PFSK-1 (cell line): Measurements from ENCODE around the gene LACTBL1.

Experiments
- POLR2AphosphoS5 ChIP-seq: IDR thresholded peaks from 2 replicates; pipeline ENCODE4 v1.6.1; 2012; ENCODE audit warnings: low read depth, mild to moderate bottlenecking, control low read depth, low read length, moderate library complexity
- REST ChIP-seq, 2 experiments: IDR thresholded peaks; 2 replicates each; pipeline versions ENCODE4 v1.6.1 to v1.8.0; 2011 to 2012; ENCODE audit warnings: low read depth in 2 of 2, low read length in 2 of 2, control low read depth in 1 of 2, inconsistent platforms in 1 of 2, mild to moderate bottlenecking in 1 of 2, moderate library complexity in 1 of 2; ENCODE audit not compliant: insufficient read depth in 1 of 2
- SIN3A ChIP-seq: IDR thresholded peaks from 2 replicates; pipeline ENCODE4 v1.6.1; 2012; ENCODE audit warnings: mild to moderate bottlenecking, low read length, moderate library complexity, borderline replicate concordance; ENCODE audit not compliant: insufficient read depth
- TAF1 ChIP-seq: IDR thresholded peaks from 2 replicates; pipeline ENCODE4 v1.6.1; 2012; ENCODE audit warnings: low read length, control low read depth, borderline replicate concordance; ENCODE audit not compliant: insufficient read depth

DNA sequence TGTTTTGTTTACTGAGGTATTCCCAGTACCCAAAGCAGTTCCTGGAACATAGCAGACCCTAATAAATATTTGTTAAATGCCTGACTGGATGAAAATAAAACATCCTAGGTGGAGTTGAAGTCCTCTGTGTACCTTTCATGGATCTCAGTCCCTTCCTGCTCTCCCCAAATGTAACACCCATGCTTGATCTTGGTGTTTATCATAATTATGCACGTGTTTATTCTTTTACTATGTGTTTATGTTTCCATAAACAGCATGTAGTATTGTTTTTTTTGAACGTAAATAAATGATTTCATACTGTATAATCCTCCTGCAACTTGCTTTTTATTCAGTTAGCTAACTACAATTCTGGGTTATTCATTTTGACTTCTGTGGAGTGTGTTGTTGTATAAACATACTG is 4.8 kb downstream of the LACTBL1 start:
- TF ChIP-seq TAF1 (no peak), POLR2AphosphoS5 (no peak), REST (IDR thresholded peaks at IDR 0.05; ENCODE audit: insufficient read depth in 1 of 2, low read depth in 2 of 2, low read length in 2 of 2) (no peak), SIN3A (no peak)
